ENCODE results near the gene MYO10.

- TF ChIP-seq SUZ12 (IDR thresholded peaks at IDR 0.05; ENCODE audit: extremely low read depth, insufficient read depth, insufficient read length) = no peak
- no peak for TF ChIP-seq ZNF274 (IDR thresholded peaks at IDR 0.05; ENCODE audit: low read depth, low read length)
Measured at GRCh38 chr5:16834029-16834428, 102.1 kb downstream of the MYO10 start.
